ENCODE results near the gene NOC4L.
"Not testable (repeated sequence)": the region's sequence is repeated elsewhere in the genome, so short reads cannot be mapped to it uniquely, and the experiment has no call there.

NOC4L gene

GRCh38 chr12:132144810-132145168 lies 532 bp downstream of the NOC4L start:
- no peak for DNase-seq

- DNase-seq, result no peak
Observed at GRCh38 chr12:132145334-132145733, 1.1 kb downstream of the NOC4L start.

GRCh38 chr12:132146098-132146497 lies 1.8 kb downstream of the NOC4L start:
- no peak for DNase-seq

- DNase-seq, result no peak
Observed at GRCh38 chr12:132146772-132147422, 2.6 kb downstream of the NOC4L start.

- no peak for DNase-seq
Observed at GRCh38 chr12:132147423-132148367, 3.4 kb downstream of the NOC4L start.

GRCh38 chr12:132148368-132149045 lies 4.2 kb downstream of the NOC4L start:
- DNase-seq, result no peak

- not testable (repeated sequence) for DNase-seq
Observed at GRCh38 chr12:132149526-132149925, 5.3 kb downstream of the NOC4L start.

- DNase-seq, result no peak
Observed at GRCh38 chr12:132150780-132151144, 6.5 kb downstream of the NOC4L start.

- no peak for DNase-seq
Observed at GRCh38 chr12:132151145-132151765, 7.0 kb downstream of the NOC4L start.

- no peak for DNase-seq
Observed at GRCh38 chr12:132151766-132152410, 7.6 kb downstream of the NOC4L start.

- no peak for DNase-seq
Observed at GRCh38 chr12:132152411-132152821, 8.2 kb downstream of the NOC4L start.

GRCh38 chr12:132152953-132153352 lies 8.7 kb downstream of the NOC4L start:
- DNase-seq, result no peak

- no peak for DNase-seq
Observed at GRCh38 chr12:132153501-132154340, 9.5 kb downstream of the NOC4L start.

GRCh38 chr12:132154341-132154761 lies 10.1 kb downstream of the NOC4L start:
- DNase-seq, result no peak

- no peak for DNase-seq
Observed at GRCh38 chr12:132154941-132155770, 10.9 kb downstream of the NOC4L start.

- no peak for DNase-seq
Observed at GRCh38 chr12:132155771-132156572, 11.7 kb downstream of the NOC4L start.

- DNase-seq, result no peak
Observed at GRCh38 chr12:132156573-132157325, 12.5 kb downstream of the NOC4L start.

GRCh38 chr12:132157733-132158409 lies 13.6 kb downstream of the NOC4L start:
- no peak for DNase-seq

Data from DMS 273 treated with DMSO at 0.1 percent for 48 hours (cell line).